Measurements from ENCODE around the gene PIEZO2. TPM values are rescaled to one million over a fixed set of nuclear protein-coding genes. Genes with fewer than 3 reads are reported as not detected.

PIEZO2 gene
- polyA plus RNA-seq, 1 donor (not counting 4 experiments of a cell fraction or from before 2014, with no cell fraction given): not detected

DNA sequence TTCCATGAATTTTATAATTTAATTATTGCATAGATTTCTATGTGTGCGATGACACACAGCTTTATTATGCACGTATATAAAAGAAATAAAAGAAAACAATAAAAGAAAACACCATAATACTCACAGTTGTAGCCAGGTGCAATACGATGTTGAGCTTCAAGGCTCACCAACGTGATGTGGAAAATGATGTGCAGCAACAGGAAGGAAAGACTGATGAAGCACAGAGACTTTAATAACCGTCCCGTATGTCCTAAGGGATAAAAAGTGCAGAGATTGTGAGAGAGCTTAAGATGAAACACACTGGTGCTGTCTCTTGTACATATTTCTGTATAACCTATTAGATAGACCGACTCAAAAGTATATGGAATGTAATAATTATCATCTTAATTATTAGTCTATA lies 170.0 kb downstream of the PIEZO2 start:
- H3K79me2 ChIP-seq (ENCODE audit: control insufficient read depth, insufficient read depth, low read length): no peaks in the 10 kb centered on the region

DNA sequence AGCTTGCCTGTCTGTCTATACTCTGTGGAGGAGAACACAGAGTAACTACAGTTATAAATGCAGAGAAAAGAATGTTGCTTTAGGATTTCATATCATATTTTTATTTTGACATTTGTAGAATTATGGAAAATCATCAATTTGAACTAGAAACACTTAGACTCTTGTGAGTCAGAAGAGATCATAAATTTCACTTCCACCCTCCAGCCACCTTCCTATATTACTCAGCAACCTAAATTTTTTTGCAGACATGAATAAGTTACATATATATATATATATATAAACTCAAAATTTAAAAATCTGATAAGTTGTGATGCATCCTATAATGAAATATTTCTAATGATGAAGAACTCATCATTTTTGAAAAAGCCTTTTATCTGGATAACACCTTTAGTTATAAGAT lies 172.3 kb downstream of the PIEZO2 start:
- FAIRE-seq (no peak), DNase-seq (ENCODE audit: low read depth, low spot score) (no peak)
- TF ChIP-seq EZH2 (IDR thresholded peaks at IDR 0.05; ENCODE audit: low read length): no peak
- TF ChIP-seq, protein P1, sequence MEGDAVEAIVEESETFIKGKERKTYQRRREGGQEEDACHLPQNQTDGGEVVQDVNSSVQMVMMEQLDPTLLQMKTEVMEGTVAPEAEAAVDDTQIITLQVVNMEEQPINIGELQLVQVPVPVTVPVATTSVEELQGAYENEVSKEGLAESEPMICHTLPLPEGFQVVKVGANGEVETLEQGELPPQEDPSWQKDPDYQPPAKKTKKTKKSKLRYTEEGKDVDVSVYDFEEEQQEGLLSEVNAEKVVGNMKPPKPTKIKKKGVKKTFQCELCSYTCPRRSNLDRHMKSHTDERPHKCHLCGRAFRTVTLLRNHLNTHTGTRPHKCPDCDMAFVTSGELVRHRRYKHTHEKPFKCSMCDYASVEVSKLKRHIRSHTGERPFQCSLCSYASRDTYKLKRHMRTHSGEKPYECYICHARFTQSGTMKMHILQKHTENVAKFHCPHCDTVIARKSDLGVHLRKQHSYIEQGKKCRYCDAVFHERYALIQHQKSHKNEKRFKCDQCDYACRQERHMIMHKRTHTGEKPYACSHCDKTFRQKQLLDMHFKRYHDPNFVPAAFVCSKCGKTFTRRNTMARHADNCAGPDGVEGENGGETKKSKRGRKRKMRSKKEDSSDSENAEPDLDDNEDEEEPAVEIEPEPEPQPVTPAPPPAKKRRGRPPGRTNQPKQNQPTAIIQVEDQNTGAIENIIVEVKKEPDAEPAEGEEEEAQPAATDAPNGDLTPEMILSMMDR (optimal IDR thresholded peaks at IDR 0.05 in 1 of 3, IDR thresholded peaks at IDR 0.05 in 1 of 3, conservative IDR thresholded peaks at IDR 0.05 in 1 of 3; ENCODE audit: extremely low read depth in 1 of 3, insufficient read depth in 2 of 3, low read length in 3 of 3): no peak
- Histone ChIP-seq H2AFZ (ENCODE audit: control insufficient read depth, low read length) (no peak overlapping the region), H3K27me3 (ENCODE audit: control insufficient read depth, extremely low read depth, insufficient read depth, low read length) (no peaks in the 10 kb centered on the region), H4K20me1 (ENCODE audit: control insufficient read depth, extremely low read depth, insufficient read depth, low read length) (no peaks in the 10 kb centered on the region), H3K4me3 (ENCODE audit: control insufficient read depth in 2 of 3, extremely low read depth in 1 of 3, insufficient read depth in 2 of 3, low read depth in 1 of 3, low read length in 3 of 3) (no peak overlapping the region), H3K27ac (ENCODE audit: control insufficient read depth, insufficient read depth, low read length) (no peak overlapping the region), H3K36me3 (ENCODE audit: control insufficient read depth in 2 of 2, extremely low read depth in 1 of 2, insufficient read depth in 2 of 2, low read length in 2 of 2) (no peaks in the 10 kb centered on the region), H3K79me2 (ENCODE audit: control insufficient read depth, insufficient read depth, low read length) (no peaks in the 10 kb centered on the region), H3K9me1 (ENCODE audit: control insufficient read depth, extremely low read depth, insufficient read depth, low read length) (no peaks in the 10 kb centered on the region), H3K9ac (ENCODE audit: control insufficient read depth, extremely low read depth, insufficient read depth, low read length) (no peak overlapping the region), H3K4me2 (ENCODE audit: control insufficient read depth, extremely low read depth, insufficient read depth, low read depth, low read length) (no peak overlapping the region), H3K9me3 (ENCODE audit: control insufficient read depth, low read depth, low read length) (no peaks in the 10 kb centered on the region), H3K4me1 (ENCODE audit: control insufficient read depth, extremely low read depth, insufficient read depth, low read length) (no peaks in the 10 kb centered on the region)
- dilution Hi-C loops (cut with MboI; ENCODE audit: extremely low pct_ligation_motif_present, low sequenced_read_pairs): no loop called here

More for the DNA sequence above, 170.0 kb downstream of the PIEZO2 start:
- no peak overlapping the region for H2AFZ ChIP-seq (ENCODE audit: control insufficient read depth, low read length)
- no peaks in the 10 kb centered on the region for H3K27me3 ChIP-seq (ENCODE audit: control insufficient read depth, extremely low read depth, insufficient read depth, low read length)
- no peaks in the 10 kb centered on the region for H3K9me1 ChIP-seq (ENCODE audit: control insufficient read depth, extremely low read depth, insufficient read depth, low read length)
- DNase-seq (ENCODE audit: low read depth, low spot score): no peak
- H3K9me3 ChIP-seq (ENCODE audit: control insufficient read depth, low read depth, low read length): no peaks in the 10 kb centered on the region
- H3K27ac ChIP-seq (ENCODE audit: control insufficient read depth, insufficient read depth, low read length): no peak overlapping the region
- no peak for TF ChIP-seq EZH2 (IDR thresholded peaks at IDR 0.05; ENCODE audit: low read length)
- TF ChIP-seq, protein P1 (optimal IDR thresholded peaks at IDR 0.05 in 1 of 3, IDR thresholded peaks at IDR 0.05 in 1 of 3, conservative IDR thresholded peaks at IDR 0.05 in 1 of 3; ENCODE audit: extremely low read depth in 1 of 3, insufficient read depth in 2 of 3, low read length in 3 of 3): no peak
- dilution Hi-C loops (cut with MboI; ENCODE audit: extremely low pct_ligation_motif_present, low sequenced_read_pairs): no loop called here
- no peaks in the 10 kb centered on the region for H4K20me1 ChIP-seq (ENCODE audit: control insufficient read depth, extremely low read depth, insufficient read depth, low read length)
- no peaks in the 10 kb centered on the region for H3K4me1 ChIP-seq (ENCODE audit: control insufficient read depth, extremely low read depth, insufficient read depth, low read length)
- no peaks in the 10 kb centered on the region for H3K36me3 ChIP-seq (ENCODE audit: control insufficient read depth in 2 of 2, extremely low read depth in 1 of 2, insufficient read depth in 2 of 2, low read length in 2 of 2)
- H3K4me3 ChIP-seq (ENCODE audit: control insufficient read depth in 2 of 3, extremely low read depth in 1 of 3, insufficient read depth in 2 of 3, low read depth in 1 of 3, low read length in 3 of 3): no peak overlapping the region
- no peak overlapping the region for H3K9ac ChIP-seq (ENCODE audit: control insufficient read depth, extremely low read depth, insufficient read depth, low read length)
- no peak for FAIRE-seq
- H3K4me2 ChIP-seq (ENCODE audit: control insufficient read depth, extremely low read depth, insufficient read depth, low read depth, low read length): no peak overlapping the region

All from keratinocyte (primary cell).